NCI-H1436 (cell line): ENCODE measurements around the gene SLC1A1.

Experiments used
- DNase-seq: peaks from one replicate; lab custom pipeline; 2025; lab: John Stamatoyannopoulos, UW

Gene SLC1A1

DNA sequence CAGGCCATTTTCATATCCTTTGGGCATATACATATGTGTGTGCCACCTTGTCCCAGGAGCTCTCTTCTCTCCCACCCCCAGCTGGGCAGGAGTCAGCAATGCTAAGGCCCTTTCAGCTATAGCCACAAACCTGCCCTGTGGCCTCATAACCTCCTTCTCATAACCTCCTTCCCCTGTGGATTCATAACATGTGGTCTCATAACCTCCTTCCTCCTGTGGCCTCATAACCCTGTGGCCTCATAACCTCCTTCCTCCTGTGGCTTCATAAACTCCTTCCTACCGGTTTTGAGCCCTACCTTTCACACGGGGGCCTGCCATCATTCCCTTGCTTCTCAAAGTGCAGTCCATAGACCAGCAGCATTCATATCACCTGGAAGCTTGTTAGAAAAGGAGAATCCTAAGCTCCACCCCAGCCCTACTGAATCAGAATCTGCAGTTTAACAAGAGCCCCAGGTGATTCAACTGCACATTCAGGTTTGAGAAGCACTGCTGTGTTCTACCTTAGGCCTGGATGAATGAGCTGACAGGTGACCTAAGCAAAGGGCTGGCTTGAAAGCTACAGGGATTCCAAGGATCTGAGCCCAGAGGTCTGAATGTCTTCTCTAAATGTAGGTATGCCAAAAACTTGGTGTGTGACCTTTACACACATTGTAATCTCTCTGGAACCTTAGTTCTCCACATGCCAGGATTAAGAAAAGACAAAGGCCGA is 129.9 kb downstream of the SLC1A1 start:
- DNase-seq = no peak

DNA sequence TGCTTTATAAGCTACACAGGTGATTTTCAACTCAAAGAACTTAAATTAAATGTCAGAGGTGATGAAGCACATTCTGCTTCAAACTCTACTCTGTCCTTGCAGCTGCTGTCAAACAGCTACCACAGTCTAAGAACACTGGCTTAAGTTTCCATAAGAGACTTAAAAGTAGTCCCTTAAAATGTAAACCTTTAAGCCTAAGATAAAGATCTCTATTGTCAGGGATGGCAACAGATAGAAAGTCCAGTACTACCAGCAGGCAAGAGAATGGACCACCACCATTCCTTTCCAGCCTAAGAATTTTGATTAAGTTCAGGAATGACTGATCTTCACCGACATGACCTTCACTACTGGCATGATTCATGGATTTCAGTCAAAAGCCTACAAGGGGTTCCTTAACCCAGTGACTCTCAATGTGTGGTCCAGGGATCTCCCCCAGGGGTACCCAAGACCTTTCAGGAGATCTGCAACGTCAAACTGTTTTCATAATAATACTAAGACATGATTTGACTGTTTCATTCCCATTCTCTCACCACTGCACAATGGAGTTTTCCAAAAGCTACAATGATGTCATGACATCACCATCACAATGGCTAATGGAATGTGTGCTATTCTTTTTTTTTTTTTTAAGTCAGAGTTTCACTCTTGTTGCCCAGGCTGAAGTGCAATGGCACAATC is 130.8 kb downstream of the SLC1A1 start:
- DNase-seq = no peak

DNA sequence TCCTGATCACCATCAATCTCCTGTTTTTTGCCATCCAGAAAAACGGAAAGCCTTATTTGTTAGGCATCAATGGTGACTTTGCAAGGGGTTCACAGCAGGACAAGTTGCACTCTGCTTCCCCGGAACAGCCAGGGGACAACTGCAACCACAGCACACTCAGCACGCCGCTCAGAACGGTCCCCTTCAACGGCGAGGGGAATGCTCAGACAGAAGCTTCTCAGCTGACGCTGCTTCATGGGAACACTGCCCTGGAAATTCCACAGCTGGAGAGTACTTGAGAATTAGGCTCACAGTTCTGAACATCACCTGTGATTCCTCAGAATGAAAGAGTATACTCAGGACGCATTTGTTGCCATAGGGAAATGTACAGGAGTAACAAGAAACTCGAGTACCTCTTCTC is 131.7 kb downstream of the SLC1A1 start:
- no peak for DNase-seq

DNA sequence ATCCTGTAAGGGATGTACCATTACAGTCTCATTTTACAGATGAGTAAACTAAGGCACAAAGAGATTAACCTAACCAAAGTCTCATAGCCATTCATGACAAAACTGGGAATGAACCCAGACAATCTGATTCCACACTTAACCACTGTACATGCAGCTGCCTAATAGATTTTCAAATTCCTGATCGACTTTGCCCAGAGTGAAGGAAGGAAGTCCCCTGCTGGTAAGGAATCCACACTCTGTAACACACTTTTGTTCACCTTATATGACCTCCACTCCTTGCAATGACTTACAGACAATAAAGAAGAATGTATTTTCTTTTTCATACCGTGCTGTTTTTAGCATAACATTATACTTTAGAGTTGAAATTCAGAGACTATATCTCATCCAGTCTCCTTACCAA is 140.6 kb downstream of the SLC1A1 start:
- DNase-seq = no peak
